HUDEP-2 (cell line): Measurements from ENCODE around the gene AMPD2.
"Not testable (repeated sequence)": the region's sequence is repeated elsewhere in the genome, so short reads cannot be mapped to it uniquely, and the experiment has no call there.

ENCODE experiments used
- DNase-seq, 76 experiments: peaks; one replicate each; lab custom pipeline; 2025; ENCODE audit not compliant: unreplicated experiment in 76 of 76; lab: John Stamatoyannopoulos, UW

Gene AMPD2

DNA sequence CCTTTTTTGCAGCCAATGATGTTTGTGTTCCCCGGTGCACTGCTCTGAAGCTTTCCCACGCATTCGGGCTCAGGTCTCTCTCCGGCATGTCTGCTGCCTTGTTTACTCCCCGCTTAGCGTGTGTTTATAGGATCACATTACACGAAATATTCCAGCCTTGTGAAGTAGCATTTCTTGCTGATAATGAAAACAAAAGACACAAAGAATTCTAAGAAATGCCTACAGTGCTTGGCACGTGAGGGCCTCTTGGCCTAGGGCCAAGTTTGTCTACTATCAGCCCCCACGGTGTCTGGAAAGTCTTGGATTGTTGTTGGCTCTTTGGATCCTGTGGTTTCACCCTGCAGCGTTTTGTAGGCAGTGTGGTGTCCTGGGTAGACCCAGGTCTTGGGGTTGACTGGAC lies 25.0 kb downstream of the AMPD2 start:
- DNase-seq: no peak

DNA sequence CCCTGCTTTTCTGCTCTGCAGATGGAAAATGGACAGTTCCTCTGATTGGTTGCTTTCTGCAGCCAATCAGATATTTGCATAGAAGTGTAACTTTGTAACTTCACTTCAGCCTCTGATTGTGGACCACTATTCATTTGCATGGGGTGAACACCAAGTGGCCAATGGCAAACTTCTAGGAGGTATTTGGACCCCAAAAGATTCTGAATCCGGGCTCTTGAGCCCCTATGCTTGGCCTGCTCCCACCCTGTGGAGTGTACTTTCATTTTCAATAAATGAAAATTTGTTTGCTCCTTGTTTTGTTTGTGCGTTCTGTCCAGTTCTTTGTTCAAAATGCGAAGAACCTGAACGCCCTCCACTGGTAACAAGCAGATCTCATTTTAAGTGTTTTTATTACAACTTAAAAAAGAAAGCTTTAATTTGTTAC lies 29.9 kb downstream of the AMPD2 start:
- peak in 1 of 76 experiments; percentile 12 for DNase-seq

DNA sequence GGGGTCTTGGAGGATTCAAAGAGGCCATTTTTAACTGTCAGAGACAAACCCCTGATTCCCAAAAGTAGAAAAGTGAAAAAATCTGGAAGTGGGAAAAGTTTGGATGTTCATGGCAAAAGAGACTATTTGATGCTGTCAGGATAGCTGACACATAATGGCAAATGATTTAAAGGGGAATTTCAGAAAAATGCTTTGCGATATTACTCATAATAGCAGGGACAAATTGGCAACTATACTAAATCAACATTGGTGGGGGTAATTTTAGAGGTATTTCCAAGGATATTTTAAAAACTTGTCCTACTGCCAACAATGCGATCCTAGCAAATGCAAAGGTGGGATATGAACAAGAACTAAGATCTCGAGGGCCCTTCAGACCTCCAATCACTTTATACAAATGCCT lies 31.0 kb downstream of the AMPD2 start:
- DNase-seq: no peak

DNA sequence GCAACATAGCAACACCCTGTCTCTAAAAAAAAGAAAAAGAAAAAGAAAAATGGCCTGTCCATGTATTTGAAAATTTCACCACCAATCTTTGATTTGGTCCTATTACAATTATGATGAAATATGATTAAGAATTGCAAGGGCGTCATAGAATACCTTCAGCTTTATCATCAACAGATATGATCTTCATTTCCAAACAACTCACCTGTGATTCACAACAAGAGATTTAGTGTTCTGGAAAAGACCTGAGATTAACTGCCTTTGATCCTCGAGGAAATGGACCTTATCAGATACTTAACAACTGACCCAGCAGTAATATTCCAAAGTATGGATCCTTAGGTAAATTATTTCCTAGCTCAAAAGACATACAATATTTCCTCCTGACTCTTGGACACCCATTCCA lies 32.8 kb downstream of the AMPD2 start:
- no peak for DNase-seq

DNA sequence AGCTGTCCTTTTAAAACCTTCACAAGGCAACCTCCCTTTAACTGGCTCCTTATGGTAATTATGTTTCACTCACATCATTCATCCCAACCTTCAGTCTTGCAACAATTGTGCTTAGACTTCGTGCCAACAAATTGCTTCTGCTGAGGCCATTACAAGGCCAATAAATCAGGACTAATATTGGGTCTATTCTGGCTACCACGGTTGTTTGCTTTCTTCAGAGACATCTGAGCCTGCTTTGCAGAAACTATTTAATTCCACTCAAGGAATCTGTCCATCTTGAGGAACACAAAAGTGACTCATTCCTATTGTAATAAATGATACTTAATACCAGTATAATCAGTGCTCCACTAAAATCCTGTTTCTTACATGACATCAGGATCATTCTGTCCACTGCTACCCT lies 33.7 kb downstream of the AMPD2 start:
- DNase-seq: no peak

DNA sequence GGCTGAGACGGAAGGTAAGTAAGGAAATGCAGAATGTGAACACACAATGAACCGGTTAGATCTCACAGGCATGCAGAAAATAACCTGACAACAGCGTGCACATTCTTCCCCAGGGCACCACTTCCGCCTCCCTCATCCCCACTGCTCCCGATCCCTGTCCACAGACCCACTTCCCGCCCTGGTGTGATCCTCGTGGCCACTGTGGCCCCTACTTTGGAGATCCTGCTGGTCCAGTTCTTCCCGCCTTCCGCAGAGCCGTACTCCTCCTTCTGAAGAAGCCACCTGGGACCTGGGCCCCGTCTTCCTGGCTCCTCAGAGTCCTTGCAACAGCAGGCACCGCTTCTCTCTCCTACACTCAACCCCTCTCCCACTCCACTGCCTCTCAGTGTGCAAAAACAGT lies 34.9 kb downstream of the AMPD2 start:
- DNase-seq: no peak

DNA sequence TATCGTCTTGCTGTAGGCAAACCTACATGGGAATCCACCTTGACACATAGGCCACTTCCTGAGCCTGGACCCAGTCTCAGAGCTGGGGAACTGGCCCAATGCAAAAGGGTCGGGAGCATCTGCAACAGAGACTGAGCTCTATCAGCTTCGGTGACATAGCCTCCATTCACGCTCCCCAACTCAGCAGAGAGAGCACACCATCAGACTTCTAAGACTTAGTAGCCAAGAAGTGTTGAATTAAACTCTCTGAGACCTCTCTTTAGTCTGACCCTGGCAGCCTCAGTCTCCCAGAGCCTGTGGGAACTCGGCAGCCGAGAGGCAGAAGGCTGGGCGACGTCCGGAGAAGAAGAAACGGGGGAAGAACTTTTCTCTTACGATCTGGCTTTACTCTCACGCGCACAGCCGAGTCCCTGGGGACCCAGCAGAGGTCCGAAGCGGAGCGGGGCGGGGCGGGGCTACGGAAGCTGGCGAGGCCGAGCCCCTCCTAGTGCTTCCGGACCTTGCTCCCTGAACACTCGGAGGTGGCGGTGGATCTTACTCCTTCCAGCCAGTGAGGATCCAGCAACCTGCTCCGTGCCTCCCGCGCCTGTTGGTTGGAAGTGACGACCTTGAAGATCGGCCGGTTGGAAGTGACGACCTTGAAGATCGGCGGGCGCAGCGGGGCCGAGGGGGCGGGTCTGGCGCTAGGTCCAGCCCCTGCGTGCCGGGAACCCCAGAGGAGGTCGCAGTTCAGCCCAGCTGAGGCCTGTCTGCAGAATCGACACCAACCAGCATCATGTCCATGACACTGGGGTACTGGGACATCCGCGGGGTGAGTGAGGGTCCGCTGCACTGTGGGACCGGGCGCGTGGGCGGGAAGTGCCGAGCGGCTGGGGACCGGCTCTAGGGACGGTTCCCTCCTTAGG lies 36.2 kb downstream of the AMPD2 start, which contains the start of gene GSTM4:
Gene GSTM4, plus strand, starts transcription at position 485 of the 905 bp plus-strand sequence. Its CDS starts 291 bp downstream, at position 776.
- DNase-seq: peak in 59 of 76 experiments; percentile 12 to 78 (median 48)

DNA sequence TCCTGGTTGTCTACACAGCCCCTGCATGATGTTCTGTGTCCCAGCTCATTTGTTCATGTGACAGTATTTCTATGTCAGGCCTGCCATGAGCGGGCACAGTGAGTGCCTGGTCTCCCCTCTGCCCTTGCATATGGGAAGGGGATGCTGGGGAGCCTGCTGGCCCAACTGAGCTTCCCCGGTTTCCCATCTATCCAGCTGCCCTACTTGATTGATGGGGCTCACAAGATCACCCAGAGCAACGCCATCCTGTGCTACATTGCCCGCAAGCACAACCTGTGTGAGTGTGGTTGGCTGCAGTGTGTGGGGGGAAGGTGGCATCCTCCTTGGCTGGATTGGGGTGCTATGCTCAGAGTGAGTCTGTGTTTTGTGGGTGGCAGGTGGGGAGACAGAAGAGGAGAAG lies 37.8 kb downstream of the AMPD2 start:
- DNase-seq: no peak

DNA sequence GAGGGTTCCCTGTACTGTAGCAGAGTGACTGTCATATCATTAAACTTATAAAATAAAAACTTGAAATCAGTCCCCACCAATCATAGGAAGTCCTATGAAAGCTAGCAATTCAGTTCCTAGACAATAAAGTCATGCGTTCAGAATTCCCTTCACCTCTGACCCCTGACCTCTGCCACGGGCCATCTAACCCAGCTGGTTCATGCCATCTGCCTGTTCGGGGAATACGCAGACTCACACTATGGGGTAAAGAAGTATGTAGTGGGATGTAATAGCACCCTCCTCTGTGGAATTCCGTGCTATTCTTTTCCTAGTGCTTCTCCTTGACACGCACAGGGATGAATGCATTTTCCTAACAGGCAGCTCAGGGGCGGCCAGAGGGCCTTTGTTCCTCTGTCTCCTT lies 38.3 kb downstream of the AMPD2 start:
- no peak for DNase-seq

DNA sequence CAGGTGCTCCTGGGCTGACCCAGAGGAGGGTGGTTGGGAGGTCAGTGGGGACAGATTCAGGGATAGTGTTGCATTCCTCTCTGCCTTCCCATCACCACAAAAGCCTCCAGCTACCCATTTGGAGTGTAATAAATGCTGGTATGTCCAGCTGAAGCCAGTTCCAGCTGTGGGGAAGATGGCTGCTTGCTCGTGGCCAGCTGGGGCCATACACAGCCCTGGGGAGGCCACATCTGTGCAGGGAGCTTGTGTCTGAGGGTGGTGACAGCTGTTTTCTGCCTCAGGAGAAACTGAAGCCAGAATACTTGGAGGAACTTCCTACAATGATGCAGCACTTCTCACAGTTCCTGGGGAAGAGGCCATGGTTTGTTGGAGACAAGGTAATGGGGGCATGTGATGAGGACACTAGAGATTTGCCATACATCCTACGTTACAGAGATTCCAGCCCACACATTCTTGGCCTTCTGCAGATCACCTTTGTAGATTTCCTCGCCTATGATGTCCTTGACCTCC lies 39.0 kb downstream of the AMPD2 start:
- no peak for DNase-seq

DNA sequence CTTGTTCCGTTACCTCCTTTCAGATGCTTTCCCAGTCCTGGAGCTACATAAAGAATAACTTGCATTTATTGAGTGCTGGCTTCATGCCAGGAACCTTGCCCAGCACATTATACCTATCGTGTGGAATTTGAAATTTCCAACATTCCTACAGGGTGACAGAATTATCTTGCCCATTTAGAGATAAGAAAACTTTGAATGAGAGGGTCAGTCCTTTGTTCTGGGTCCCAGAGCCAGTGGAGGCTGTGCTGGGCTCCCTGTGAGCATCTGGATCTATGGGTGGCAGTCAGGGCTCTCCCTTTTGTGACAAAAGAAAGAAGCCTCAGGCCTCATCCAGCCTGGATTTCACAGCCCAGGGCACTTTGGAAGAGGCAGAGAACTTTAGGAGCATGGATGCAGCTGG lies 39.5 kb downstream of the AMPD2 start:
- DNase-seq: no peak

DNA sequence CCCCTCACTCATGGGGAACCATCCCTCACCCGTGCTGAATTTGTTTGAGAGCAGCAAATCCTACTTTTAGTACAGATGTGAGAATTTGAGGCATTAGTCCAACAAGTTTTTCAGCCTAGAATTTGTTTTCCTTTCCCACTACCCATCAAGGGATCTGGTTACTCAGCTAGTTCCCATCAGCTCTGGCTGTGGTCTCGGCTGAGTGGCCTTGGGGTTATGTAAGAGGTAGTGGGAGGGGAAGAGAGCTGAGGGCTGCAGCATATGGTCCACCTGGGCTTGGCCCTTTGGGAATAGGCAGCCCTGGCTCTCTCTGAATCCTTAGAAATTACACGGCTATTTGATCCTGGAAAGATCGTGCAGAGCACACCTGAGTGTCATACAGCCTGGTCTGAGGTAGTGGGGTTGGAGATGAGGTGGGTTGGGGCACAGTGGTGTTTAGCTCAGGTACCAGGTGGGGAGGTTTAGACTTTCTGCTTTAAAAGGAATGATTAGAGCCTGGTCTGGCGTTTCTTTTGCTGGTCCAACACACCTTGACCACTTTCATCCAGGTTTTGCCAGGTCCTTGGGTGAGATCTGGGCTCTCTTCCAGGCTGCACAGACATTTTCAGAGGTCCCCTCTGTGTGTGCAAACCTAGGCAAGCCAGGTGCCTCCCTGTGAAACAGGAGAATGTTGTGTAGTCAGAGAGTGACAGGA lies 40.5 kb downstream of the AMPD2 start:
- no peak for DNase-seq

DNA sequence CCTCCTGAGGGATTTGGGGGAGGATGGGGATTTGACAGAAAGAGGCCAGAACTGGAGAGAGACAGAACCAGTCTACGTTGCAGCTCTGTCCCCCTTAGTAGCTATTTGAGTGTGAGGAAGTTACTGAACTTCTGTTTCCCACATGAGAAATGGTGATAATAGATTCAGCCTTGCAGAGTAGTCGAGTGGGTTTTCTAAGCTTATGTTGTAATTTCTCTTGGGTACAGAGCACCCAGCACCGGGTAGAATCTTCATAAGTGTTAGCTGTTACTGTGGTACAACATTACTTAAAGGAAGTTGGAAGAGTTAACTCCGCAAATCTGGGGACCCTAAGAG lies 41.0 kb downstream of the AMPD2 start:
- DNase-seq: not testable (repeated sequence)

DNA sequence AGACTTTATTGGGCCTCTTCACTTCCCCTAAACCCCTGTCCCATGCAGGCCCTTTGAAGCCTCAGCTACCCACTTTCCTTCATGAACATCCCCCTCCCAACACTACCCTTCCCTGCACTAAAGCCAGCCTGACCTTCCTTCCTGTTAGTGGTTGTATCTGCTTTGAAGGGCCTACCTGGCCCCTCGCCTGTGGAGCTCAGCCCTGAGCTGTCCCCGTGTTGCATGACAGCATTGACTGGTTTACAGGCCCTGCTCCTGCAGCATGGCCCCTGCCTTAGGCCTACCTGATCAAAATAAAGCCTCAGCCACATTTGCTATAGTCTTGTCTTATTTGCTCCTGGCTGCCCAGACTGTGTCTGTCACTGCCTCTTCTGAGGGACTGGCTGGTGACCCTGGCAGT lies 41.8 kb downstream of the AMPD2 start:
- no peak for DNase-seq

DNA sequence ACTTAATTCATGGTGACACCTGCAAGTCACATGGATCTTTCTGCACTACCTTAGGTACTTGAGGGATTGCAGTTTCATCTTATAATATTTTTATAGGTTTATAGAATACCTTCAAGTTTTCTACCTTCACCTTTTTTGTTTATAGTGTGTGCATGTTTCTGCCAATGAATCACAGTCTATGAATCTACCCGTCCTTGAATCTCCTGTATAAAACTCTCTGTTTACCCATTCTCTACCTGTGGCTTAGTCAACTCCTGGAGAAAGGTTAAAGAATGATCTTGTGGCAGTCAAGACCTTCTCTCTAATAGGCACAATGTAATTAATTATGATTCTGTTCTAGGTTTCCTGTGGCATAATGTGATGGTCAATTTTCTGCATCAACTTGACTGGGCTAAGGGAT lies 45.0 kb downstream of the AMPD2 start:
- no peak for DNase-seq

DNA sequence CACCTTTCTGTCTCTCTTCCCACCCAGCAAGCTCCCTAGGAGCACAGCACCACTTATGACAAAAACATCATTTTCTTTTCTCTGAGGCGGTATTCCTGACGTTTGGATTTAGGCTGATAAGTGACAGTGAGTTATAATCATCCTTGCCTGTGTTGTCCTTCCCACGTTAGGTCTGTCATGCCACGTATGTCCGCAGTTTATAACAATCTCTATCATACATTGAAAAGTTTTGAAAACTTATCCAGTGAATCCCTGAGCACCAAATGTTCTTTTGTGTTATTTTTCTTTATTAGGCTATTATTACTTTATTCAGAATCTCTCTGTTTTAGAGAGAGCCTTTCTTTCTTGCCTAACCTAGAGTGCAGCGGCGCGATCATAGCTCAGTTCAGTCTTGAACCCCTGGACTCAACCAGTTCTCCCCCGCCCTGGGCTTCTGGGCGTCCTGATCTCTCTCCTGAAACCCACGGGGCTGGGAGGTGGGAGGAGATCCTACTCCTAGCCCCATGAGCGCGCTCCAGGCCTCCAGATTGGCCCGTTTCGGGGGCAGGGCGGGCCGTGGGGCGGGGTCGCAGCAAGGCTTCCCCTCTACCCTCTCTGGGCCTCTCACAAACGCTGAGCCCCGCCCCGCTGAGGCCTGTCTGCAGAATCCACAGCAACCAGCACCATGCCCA lies 48.0 kb downstream of the AMPD2 start, which contains the start of gene GSTM2:
Gene GSTM2, plus strand, starts transcription at position 606 of the 671 bp plus-strand sequence. Its CDS starts 59 bp downstream, at position 665.
- peak in 68 of 76 experiments; percentile 8 to 90 (median 72) for DNase-seq

DNA sequence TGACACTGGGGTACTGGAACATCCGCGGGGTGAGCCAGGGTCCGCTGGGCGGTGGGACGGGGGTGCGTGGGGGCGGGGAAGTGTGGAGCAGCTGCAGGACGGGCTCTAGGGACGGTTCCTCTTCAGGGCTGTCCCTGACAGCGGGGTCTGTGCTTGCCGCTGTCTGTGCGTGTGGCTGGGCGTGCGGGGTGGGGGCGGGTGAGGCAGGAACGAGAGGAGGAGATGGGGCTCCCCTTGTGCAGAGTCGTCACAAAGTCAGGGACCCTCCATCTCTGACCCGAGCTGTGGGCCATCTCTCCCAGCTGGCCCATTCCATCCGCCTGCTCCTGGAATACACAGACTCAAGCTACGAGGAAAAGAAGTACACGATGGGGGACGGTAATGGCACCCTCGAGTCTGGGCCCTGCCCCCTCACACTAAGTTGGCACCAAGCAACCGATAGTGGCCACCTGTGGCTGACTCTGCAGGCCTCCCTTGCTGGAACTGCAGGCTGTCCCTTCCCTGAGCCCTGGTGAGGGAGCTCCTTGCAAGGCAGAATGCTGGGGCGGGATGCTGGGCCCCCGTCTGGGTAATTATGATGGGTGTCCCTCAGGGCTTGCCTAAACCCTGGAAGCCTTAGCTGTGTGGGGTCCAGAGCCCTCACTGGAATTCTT lies 48.6 kb downstream of the AMPD2 start:
- DNase-seq: no peak

DNA sequence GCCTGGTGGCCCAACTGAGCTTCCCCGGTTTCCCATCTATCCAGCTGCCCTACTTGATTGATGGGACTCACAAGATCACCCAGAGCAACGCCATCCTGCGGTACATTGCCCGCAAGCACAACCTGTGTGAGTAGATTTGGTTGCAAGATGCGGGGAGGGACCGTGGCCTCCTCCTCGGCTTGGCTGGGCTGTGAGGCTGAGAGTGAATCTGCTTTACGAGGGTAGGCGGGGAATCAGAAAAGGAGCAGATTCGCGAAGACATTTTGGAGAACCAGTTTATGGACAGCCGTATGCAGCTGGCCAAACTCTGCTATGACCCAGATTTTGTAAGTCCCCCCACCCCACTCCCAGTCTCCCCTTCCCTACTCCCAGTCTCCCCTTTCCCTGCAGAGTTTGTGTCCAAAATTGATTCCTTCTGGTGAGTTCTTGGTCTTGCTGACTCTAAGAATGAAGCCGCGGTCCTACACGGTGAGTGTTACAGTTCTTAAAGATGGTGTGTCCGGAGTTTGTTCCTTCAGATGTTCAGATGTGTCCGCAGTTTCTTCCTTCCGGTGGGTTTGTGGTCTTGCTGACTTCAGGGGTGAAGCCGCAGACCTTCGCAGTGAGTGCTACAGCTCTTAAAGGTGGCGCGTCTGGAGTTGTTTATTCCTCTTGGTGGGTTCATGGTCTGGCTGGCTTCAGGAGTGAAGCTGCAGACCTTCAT lies 49.8 kb downstream of the AMPD2 start:
- DNase-seq: no peak

DNA sequence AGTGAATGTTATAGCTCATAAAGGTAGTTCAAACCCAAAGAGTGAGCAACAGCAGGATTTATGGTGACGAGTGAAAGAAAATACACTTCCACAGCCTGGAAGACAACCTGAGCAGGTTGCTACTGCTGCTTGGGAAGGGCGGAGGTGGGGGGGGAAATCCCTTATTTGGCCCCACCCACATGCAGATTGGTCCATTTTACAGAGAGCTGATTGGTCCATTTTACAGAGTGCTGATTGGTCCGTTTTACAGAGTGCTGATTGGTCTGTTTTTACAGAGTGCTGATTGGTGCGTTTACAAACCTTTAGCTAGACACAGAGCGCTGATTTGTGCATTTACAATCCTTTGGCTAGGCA lies 50.3 kb downstream of the AMPD2 start:
- not testable (repeated sequence) for DNase-seq

DNA sequence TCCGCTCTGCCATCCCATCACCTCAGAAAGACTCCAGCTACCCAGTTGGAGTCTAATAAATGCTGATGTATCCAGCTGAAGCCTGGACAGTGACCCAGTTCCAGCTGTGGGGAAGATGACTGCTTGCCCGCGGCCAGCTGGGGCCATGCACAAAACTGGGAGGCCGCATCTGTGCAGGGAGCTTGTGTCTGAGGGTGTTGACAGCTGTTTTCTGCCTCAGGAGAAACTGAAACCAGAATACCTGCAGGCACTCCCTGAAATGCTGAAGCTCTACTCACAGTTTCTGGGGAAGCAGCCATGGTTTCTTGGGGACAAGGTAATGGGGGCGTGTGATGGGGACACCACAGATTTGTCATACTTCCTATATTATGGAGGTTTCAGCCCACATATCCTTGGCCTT lies 51.4 kb downstream of the AMPD2 start:
- no peak for DNase-seq
